ENCODE data around the gene MARCHF11.

DNA sequence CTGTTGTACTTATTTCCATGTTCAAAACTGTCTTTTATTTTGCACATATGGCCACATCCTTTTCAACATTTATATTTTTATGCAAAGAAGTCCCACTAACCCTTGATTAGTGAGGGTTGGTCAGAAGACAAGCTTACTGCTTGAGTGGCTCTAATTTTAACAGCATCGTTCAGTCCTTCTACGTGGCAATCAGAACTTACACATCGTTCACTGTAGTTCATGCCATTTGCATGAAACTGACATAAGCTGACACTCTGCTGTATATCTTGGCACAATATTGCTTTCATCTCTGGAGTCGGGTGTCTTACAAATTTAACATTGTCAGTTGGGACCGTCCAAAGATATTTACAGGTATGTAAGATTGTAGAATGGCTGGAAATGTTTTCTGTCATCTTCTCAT, 50.6 kb downstream of the MARCHF11 start:
- TF ChIP-seq, protein P1, sequence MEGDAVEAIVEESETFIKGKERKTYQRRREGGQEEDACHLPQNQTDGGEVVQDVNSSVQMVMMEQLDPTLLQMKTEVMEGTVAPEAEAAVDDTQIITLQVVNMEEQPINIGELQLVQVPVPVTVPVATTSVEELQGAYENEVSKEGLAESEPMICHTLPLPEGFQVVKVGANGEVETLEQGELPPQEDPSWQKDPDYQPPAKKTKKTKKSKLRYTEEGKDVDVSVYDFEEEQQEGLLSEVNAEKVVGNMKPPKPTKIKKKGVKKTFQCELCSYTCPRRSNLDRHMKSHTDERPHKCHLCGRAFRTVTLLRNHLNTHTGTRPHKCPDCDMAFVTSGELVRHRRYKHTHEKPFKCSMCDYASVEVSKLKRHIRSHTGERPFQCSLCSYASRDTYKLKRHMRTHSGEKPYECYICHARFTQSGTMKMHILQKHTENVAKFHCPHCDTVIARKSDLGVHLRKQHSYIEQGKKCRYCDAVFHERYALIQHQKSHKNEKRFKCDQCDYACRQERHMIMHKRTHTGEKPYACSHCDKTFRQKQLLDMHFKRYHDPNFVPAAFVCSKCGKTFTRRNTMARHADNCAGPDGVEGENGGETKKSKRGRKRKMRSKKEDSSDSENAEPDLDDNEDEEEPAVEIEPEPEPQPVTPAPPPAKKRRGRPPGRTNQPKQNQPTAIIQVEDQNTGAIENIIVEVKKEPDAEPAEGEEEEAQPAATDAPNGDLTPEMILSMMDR (IDR thresholded peaks at IDR 0.05), result no peak
- no peak for TF ChIP-seq POLR2A (IDR thresholded peaks at IDR 0.05)

Data from right lobe of liver (tissue), 4 donors.